Heart left ventricle (tissue), 16 donors: Measurements from ENCODE around the gene P2RX2. TPM values are rescaled to one million over a fixed set of nuclear protein-coding genes. Genes with fewer than 3 reads are reported as not detected.

Source experiments
- ATAC-seq, 4 donors: fragments of 200-7000 bp; cut with Tn5 transposase; one replicate each; pipeline ENCODE4 v1.9.1; 2020 to 2022; ENCODE audit warnings: moderate library complexity in 4 of 4, mild to moderate bottlenecking in 3 of 4, moderate number of reproducible peaks in 1 of 4
- DNase-seq, 5 donors: peaks; one replicate each; pipeline ENCODE4 v3.0.0-alpha.2; 2020
- H3K27ac ChIP-seq, 12 donors: fragments of 200-600 bp; sonication (generic) in 4 of 12; one replicate each; pipeline versions ENCODE4 v1.5.0 to v1.8.0; 2016 to 2022; ENCODE audit warnings: mild to moderate bottlenecking in 2 of 12
- H3K27me3 ChIP-seq, 9 donors: fragments of 200-600 bp; sonication (generic) in 2 of 9; one replicate each; pipeline versions ENCODE4 v1.5.1 to v1.8.0; 2016 to 2022; ENCODE audit warnings: mild to moderate bottlenecking in 3 of 9
- H3K36me3 ChIP-seq, 9 donors: fragments of 200-600 bp; sonication (generic) in 2 of 9; one replicate each; pipeline versions ENCODE4 v1.5.0 to v1.8.0; 2018 to 2022; ENCODE audit warnings: mild to moderate bottlenecking in 2 of 9
- H3K4me1 ChIP-seq, 12 donors: fragments of 200-600 bp; sonication (generic) in 4 of 12; one replicate each; pipeline versions ENCODE4 v1.5.0 to v1.8.0; 2016 to 2022; ENCODE audit warnings: mild to moderate bottlenecking in 3 of 12
- H3K4me3 ChIP-seq, 12 donors: fragments of 200-600 bp; sonication (generic) in 4 of 12; one replicate each; pipeline versions ENCODE4 v1.5.0 to v1.8.0; 2017 to 2022; ENCODE audit warnings: mild to moderate bottlenecking in 9 of 12, moderate library complexity in 4 of 12
- H3K9me3 ChIP-seq, 12 donors: fragments of 200-600 bp; sonication (generic) in 4 of 12; one replicate each; pipeline versions ENCODE4 v1.5.0 to v1.8.0; 2016 to 2022; ENCODE audit warnings: mild to moderate bottlenecking in 1 of 12
- CTCF ChIP-seq, 12 donors: fragments of 200-600 bp; sonication (generic) in 4 of 12; IDR thresholded peaks; one replicate each; pipeline versions ENCODE4 v1.5.0 to v1.8.0; 2018 to 2022; ENCODE audit warnings: antibody characterized with exemption in 12 of 12, mild to moderate bottlenecking in 5 of 12
- POLR2A ChIP-seq, 2 donors: fragments of 450-650 bp; IDR thresholded peaks; one replicate each; pipeline ENCODE4 v1.6.1; 2017; ENCODE audit warnings: antibody characterized with exemption in 2 of 2, mild to moderate bottlenecking in 2 of 2, moderate library complexity in 2 of 2
- WGBS, 4 donors: extraction: QIAGEN DNeasy Blood & Tissue Kit in 2 of 4; methylation state at CpG; one replicate each; pipeline versions ENCODE4 v1.1.5 to v1.1.7; 2013 to 2018; 5-methylcytosine and 5-hydroxymethylcytosine counted together
- intact Hi-C, 10 donors: fragments of 100-400 bp; cut with DNase I; formaldehyde crosslinking; loops; one replicate each; pipeline versions ENCODE4 v1.11.1 to v1.14.2; 2022
- polyA plus RNA-seq, 2 donors: library from polyadenylated mRNA; stranded (reverse); fragments of 200-250 nt; gene quantifications; one replicate each; pipeline ENCODE4 v1.2.3, GENCODE V29; 2013
- total RNA-seq, 9 donors: library from RNA; depleted of rRNA in 2 of 9; stranded (reverse); fragments of >200 nt in 2 of 9; fragmentation: NEBNext Ultra II Directional in 3 of 9; extraction: Animal tissue kit (Norgen Biotek cat#: 25700) in 3 of 9; gene quantifications; one replicate each; pipeline versions ENCODE4 v1.1.0 to v1.2.4, GENCODE V29; 2016 to 2023
- donor health status: ischemic (EF 13 %, LVEDD 7.1; RV severe dilation, severe dysfunction).
- donor health status: healthy with polysubstance abuse.
- donor health status: DM: no; HTN: yes; CAD: no.
- donor health status: DM: no; HTN: no; CAD: no.
- donor health status: ischemic (EF 25% LVEDD 6.9; RV normal size, moderate dysfunction).
- donor health status: ischemic (EF 25% LVEDD 5.7; RV mildly dilated, moderate dysfunction).
- donor health status: healthy.
- donor health status: DM: yes; HTN: yes; CAD: no.
- donor health status: ischemic (EF 35%, LVEDD 5.7; RV mildly dilated, moderate dysfunction).
- donor health status: nonischemic (EF 11% LVEDD 7.7; RV severe dilation, severe dysfunction).
- donor health status: DM: yes; HTN: yes; CAD: no.
- donor health status: PGD.
- donor health status: ischemic (EF 29% LVEDD 5.4; RV normal size, mild dysfunction).
- donor health status: nonischemic (EF 23%, LVEDD 6.1; RV moderate dilation, normal function).

P2RX2 gene
- total and polyA plus RNA-seq, 11 donors: not detected

GRCh38 chr12:132631666-132632065, 13.1 kb downstream of the P2RX2 start:
- Histone ChIP-seq H3K4me3 (no peak overlapping the region), H3K9me3 (no peaks in the 10 kb centered on the region), H3K36me3 (peaks cover 0 to 74% (median 62%) of the 10 kb centered on the region in 9 donors), H3K4me1 (no peaks in the 10 kb centered on the region), H3K27me3 (no peaks in the 10 kb centered on the region), H3K27ac (no peak overlapping the region)
- TF ChIP-seq POLR2A (IDR thresholded peaks at IDR 0.05): no peak
- no peak for TF ChIP-seq CTCF (IDR thresholded peaks at IDR 0.05)
- DNase-seq: no peak
- ATAC-seq: no peak
- WGBS, 4 donors: 96 to 97% (median 96%) methylated on average over 10 to 11 of the region's 11 CpGs
- intact Hi-C loops: no loop called here

DNA sequence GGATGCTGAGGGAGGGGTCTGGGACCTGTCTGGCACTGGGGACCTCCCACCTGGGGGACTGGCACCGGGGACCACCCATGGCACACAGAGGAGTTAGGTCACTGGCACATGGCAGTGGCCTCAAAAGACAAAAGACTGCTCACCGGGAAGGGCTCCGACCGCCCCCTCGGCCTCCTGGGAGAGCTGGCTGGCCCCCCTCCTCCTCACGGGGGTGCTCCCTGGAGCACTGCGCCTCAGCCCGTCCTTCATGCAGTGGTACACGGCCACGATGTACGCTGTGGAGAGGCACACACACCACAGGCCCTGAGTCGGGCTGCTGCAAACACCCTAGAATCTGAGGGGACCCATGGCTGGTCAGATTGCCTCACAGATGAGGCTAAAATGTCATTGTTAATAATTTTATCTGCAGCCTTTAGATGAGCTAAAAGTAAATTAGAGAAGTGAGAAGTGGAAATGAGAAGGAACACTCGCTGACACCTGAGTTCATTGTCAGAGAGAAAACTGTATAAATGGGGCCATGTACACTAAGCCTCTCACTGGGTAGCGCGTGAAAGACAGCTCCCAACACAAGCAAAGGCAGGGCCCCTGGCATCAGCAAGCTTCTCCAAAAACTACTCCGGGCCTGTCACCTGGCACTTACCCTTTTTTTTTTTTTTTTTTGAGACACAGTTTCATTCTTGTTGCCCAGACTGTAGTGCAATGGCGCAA, 14.1 kb downstream of the P2RX2 start:
- H3K4me3 ChIP-seq: no peak overlapping the region
- peaks cover 0 to 84% (median 72%) of the 10 kb centered on the region in 9 donors for H3K36me3 ChIP-seq
- H3K27ac ChIP-seq: no peak overlapping the region
- no peaks in the 10 kb centered on the region for H3K27me3 ChIP-seq
- intact Hi-C loops: no loop called here
- 78 to 94% (median 90%) methylated on average over 17 of the region's 17 CpGs for WGBS, 4 donors
- TF ChIP-seq CTCF (IDR thresholded peaks at IDR 0.05) (no peak), POLR2A (IDR thresholded peaks at IDR 0.05) (no peak)
- H3K4me1 ChIP-seq: no peaks in the 10 kb centered on the region
- no peak for DNase-seq
- ATAC-seq: no peak
- no peaks in the 10 kb centered on the region for H3K9me3 ChIP-seq

DNA sequence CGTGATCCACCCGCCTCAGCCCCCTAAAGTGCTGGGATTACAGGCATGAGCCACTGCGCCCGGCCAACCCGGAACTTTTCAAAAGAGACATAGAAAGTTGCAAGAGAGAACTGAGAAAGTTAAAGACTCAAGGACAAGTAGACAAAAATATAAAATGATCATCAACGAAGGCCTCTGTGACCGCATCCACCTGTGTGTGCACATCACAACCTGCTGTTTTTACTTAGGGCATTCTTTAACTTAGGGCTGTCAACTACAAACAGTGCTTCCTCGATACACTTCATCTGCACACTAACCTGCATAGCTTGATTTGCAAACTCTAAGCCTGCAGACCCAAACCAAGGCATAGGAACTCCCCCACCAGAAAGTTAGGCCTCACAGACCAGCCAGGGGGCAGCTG, 14.8 kb downstream of the P2RX2 start:
- H3K27me3 ChIP-seq: no peaks in the 10 kb centered on the region
- ATAC-seq (no peak), DNase-seq (no peak)
- no peak for TF ChIP-seq POLR2A (IDR thresholded peaks at IDR 0.05)
- TF ChIP-seq CTCF (IDR thresholded peaks at IDR 0.05): no peak
- H3K4me1 ChIP-seq: no peaks in the 10 kb centered on the region
- H3K9me3 ChIP-seq: no peaks in the 10 kb centered on the region
- no peak overlapping the region for H3K27ac ChIP-seq
- H3K4me3 ChIP-seq: no peak overlapping the region
- intact Hi-C loops: no loop called here
- WGBS, 4 donors: 92 to 98% (median 96%) methylated on average over 8 of the region's 8 CpGs
- peaks cover 0 to 88% (median 76%) of the 10 kb centered on the region in 9 donors for H3K36me3 ChIP-seq

DNA sequence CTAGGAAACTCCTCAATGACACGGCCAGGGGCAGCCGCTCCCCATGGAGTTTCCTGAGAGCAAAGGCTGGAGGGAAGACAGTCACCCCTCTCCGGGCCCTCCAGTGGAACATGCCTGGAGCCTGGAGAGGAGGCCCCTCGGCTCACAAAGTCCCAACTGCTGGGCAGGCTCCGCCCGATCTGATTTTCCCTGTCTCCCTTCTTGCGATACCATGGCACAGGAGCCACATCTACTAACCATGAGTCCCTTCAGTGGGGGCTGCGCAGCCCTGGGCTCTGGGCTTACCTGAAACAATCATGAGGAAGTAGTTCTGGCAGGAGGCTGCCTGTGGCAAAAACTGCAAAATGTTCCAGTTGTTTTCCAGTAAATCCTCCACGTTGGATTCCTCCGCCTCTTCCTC, 15.3 kb downstream of the P2RX2 start:
- WGBS, 4 donors: 87 to 92% (median 89%) methylated on average over 10 of the region's 10 CpGs
- ATAC-seq (no peak), DNase-seq (no peak)
- intact Hi-C loops: no loop called here
- no peaks in the 10 kb centered on the region for H3K27me3 ChIP-seq
- no peak overlapping the region for H3K27ac ChIP-seq
- TF ChIP-seq POLR2A (IDR thresholded peaks at IDR 0.05) (no peak), CTCF (IDR thresholded peaks at IDR 0.05) (no peak)
- H3K36me3 ChIP-seq: peaks cover 0 to 93% (median 77%) of the 10 kb centered on the region in 9 donors
- H3K4me3 ChIP-seq: no peak overlapping the region
- H3K4me1 ChIP-seq: no peaks in the 10 kb centered on the region
- H3K9me3 ChIP-seq: no peaks in the 10 kb centered on the region
